ENCODE results near the gene FOXK2. TPM values are rescaled to one million over a fixed set of nuclear protein-coding genes. Genes with fewer than 3 reads are reported as not detected.

Gene FOXK2
- total RNA-seq, 1 donor from 2014 or later: 64.3 TPM

- peaks cover 34% of the 10 kb centered on the region for H3K36me3 Mint-ChIP-seq (ENCODE audit: low read depth, unreplicated experiment)
- DNase-seq (ENCODE audit: low spot score): no peak
- H3K9me3 Mint-ChIP-seq (ENCODE audit: unreplicated experiment): no peaks in the 10 kb centered on the region
- H3K27me3 Mint-ChIP-seq (ENCODE audit: unreplicated experiment): peaks cover 4% of the 10 kb centered on the region
- TF ChIP-seq CTCF (IDR thresholded peaks at IDR 0.05; ENCODE audit: unreplicated experiment): no peak
- H3K27ac Mint-ChIP-seq (ENCODE audit: unreplicated experiment): no peak overlapping the region
- H3K4me3 Mint-ChIP-seq (ENCODE audit: unreplicated experiment): no peak overlapping the region
- peaks cover 3% of the 10 kb centered on the region for H3K4me1 Mint-ChIP-seq (ENCODE audit: unreplicated experiment)
These were observed 112.0 kb downstream of the FOXK2 start for GRCh38 chr17:82631544-82631943.

- peaks cover 12% of the 10 kb centered on the region for H3K4me1 Mint-ChIP-seq (ENCODE audit: unreplicated experiment)
- DNase-seq (ENCODE audit: low spot score): no peak
- no peak overlapping the region for H3K4me3 Mint-ChIP-seq (ENCODE audit: unreplicated experiment)
- no peak overlapping the region for H3K27ac Mint-ChIP-seq (ENCODE audit: unreplicated experiment)
- no peak for TF ChIP-seq CTCF (IDR thresholded peaks at IDR 0.05; ENCODE audit: unreplicated experiment)
- H3K27me3 Mint-ChIP-seq (ENCODE audit: unreplicated experiment): peaks cover 4% of the 10 kb centered on the region
- peaks cover 37% of the 10 kb centered on the region for H3K36me3 Mint-ChIP-seq (ENCODE audit: low read depth, unreplicated experiment)
- H3K9me3 Mint-ChIP-seq (ENCODE audit: unreplicated experiment): no peaks in the 10 kb centered on the region
These were observed 112.9 kb downstream of the FOXK2 start for GRCh38 chr17:82632451-82632850.

- Mint-ChIP-seq H3K27me3 (ENCODE audit: unreplicated experiment) (peaks cover 6% of the 10 kb centered on the region), H3K9me3 (ENCODE audit: unreplicated experiment) (no peaks in the 10 kb centered on the region), H3K27ac (ENCODE audit: unreplicated experiment) (no peak overlapping the region), H3K4me3 (ENCODE audit: unreplicated experiment) (no peak overlapping the region), H3K4me1 (ENCODE audit: unreplicated experiment) (peaks cover 15% of the 10 kb centered on the region), H3K36me3 (ENCODE audit: low read depth, unreplicated experiment) (peaks cover 41% of the 10 kb centered on the region)
- no peak for TF ChIP-seq CTCF (IDR thresholded peaks at IDR 0.05; ENCODE audit: unreplicated experiment)
- no peak for DNase-seq (ENCODE audit: low spot score)
These were observed 113.8 kb downstream of the FOXK2 start for GRCh38 chr17:82633343-82633742.

- DNase-seq (ENCODE audit: low spot score): no peak
- Mint-ChIP-seq H3K27ac (ENCODE audit: unreplicated experiment) (peak overlapping the region; percentile 97), H3K9me3 (ENCODE audit: unreplicated experiment) (no peaks in the 10 kb centered on the region), H3K36me3 (ENCODE audit: low read depth, unreplicated experiment) (peaks cover 40% of the 10 kb centered on the region), H3K4me3 (ENCODE audit: unreplicated experiment) (peak overlapping the region; percentile 77), H3K27me3 (ENCODE audit: unreplicated experiment) (peaks cover 6% of the 10 kb centered on the region), H3K4me1 (ENCODE audit: unreplicated experiment) (peaks cover 15% of the 10 kb centered on the region)
- no peak for TF ChIP-seq CTCF (IDR thresholded peaks at IDR 0.05; ENCODE audit: unreplicated experiment)
These were observed 117.4 kb downstream of the FOXK2 start for GRCh38 chr17:82636626-82637598.

- no peak overlapping the region for H3K4me3 Mint-ChIP-seq (ENCODE audit: unreplicated experiment)
- TF ChIP-seq CTCF (IDR thresholded peaks at IDR 0.05; ENCODE audit: unreplicated experiment): no peak
- no peaks in the 10 kb centered on the region for H3K9me3 Mint-ChIP-seq (ENCODE audit: unreplicated experiment)
- peaks cover 6% of the 10 kb centered on the region for H3K27me3 Mint-ChIP-seq (ENCODE audit: unreplicated experiment)
- H3K36me3 Mint-ChIP-seq (ENCODE audit: low read depth, unreplicated experiment): peaks cover 40% of the 10 kb centered on the region
- no peak for DNase-seq (ENCODE audit: low spot score)
- H3K27ac Mint-ChIP-seq (ENCODE audit: unreplicated experiment): no peak overlapping the region
- peaks cover 15% of the 10 kb centered on the region for H3K4me1 Mint-ChIP-seq (ENCODE audit: unreplicated experiment)
These were observed 118.7 kb downstream of the FOXK2 start for GRCh38 chr17:82638183-82638773.
